ENCODE data around the gene DRD2. TPM values are rescaled to one million over a fixed set of nuclear protein-coding genes. Genes with fewer than 3 reads are reported as not detected.

Gene DRD2
- total and polyA plus RNA-seq, 2 of the 13 experiments (the other 11 are each of a cell fraction or from before 2014, with no cell fraction given) = not detected

- TF ChIP-seq ZBTB49 (CRISPR knock-in tag; IDR thresholded peaks at IDR 0.05; ENCODE audit: borderline replicate concordance) (0 out of 2 replicates have a peak, but pooled peaks have one; percentile 58), NKX3-1 (CRISPR knock-in tag; IDR thresholded peaks at IDR 0.05) (0 out of 2 replicates have a peak, but pooled peaks have one; percentile 38), KLF16 (CRISPR knock-in tag; IDR thresholded peaks at IDR 0.05) (peak in 1 of 2 experiments; percentile 74; a peak in 2 of 4 replicates), THRA (CRISPR knock-in tag; IDR thresholded peaks at IDR 0.05; ENCODE audit: borderline replicate concordance) (peak; percentile 38; the same call in 1 of the 2 replicates), SALL2 (CRISPR knock-in tag; IDR thresholded peaks at IDR 0.05) (0 out of 2 replicates have a peak, but pooled peaks have one; percentile 42), REST (IDR thresholded peaks at IDR 0.05; ENCODE audit: borderline replicate concordance in 1 of 2, low read depth in 1 of 2, low read length in 2 of 2) (peak; percentile 94 to 97), TGIF2 (CRISPR knock-in tag; IDR thresholded peaks at IDR 0.05) (0 out of 2 replicates have a peak, but pooled peaks have one; percentile 45), ZNF781 (CRISPR knock-in tag; IDR thresholded peaks at IDR 0.05; ENCODE audit: borderline replicate concordance, not compliant biosample characterization) (peak; percentile 28), ZBTB26 (CRISPR knock-in tag; IDR thresholded peaks at IDR 0.05; ENCODE audit: borderline replicate concordance) (peak; percentile 39; the same call in 1 of the 2 replicates), ZNF777 (CRISPR knock-in tag; IDR thresholded peaks at IDR 0.05) (0 out of 2 replicates have a peak, but pooled peaks have one; percentile 23), ZNF574 (CRISPR knock-in tag; IDR thresholded peaks at IDR 0.05) (peak; percentile 54), KDM2A (CRISPR knock-in tag; IDR thresholded peaks at IDR 0.05; ENCODE audit: borderline replicate concordance, low read depth) (0 out of 2 replicates have a peak, but pooled peaks have one; percentile 26)
Observed at GRCh38 chr11:113474362-113475159, 637 bp downstream of the DRD2 start (continued).
